IgD-negative memory B cell (primary cell): ENCODE data around the gene MAP2K6. TPM values are rescaled to one million over a fixed set of nuclear protein-coding genes. Genes with fewer than 3 reads are reported as not detected.
A peak's percentile ranks its signal among the peaks of the same experiment; 100 is the strongest.

ENCODE experiments used
- H3K27ac Mint-ChIP-seq, 3 donors: one replicate each; pipeline ENCODE4 v1.8.0; 2020 to 2022; ENCODE audit warnings: mild to moderate bottlenecking in 3 of 3, mixed read lengths in 3 of 3, moderate library complexity in 1 of 3
- H3K27me3 Mint-ChIP-seq: one replicate; pipeline ENCODE4 v1.8.0; 2021; ENCODE audit warnings: mixed read lengths
- H3K36me3 Mint-ChIP-seq: one replicate; pipeline ENCODE4 v1.8.0; 2020; ENCODE audit warnings: mild to moderate bottlenecking, mixed read lengths
- H3K4me1 Mint-ChIP-seq, 3 donors: one replicate each; pipeline ENCODE4 v1.8.0; 2020 to 2022; ENCODE audit warnings: mixed read lengths in 3 of 3, mild to moderate bottlenecking in 1 of 3
- H3K4me3 Mint-ChIP-seq, 4 donors: one replicate each; pipeline ENCODE4 v1.8.0; 2020 to 2022; ENCODE audit warnings: mild to moderate bottlenecking in 4 of 4, mixed read lengths in 4 of 4, moderate library complexity in 3 of 4
- H3K9me3 Mint-ChIP-seq, 3 donors: one replicate each; pipeline ENCODE4 v1.8.0; 2020 to 2021; ENCODE audit warnings: mixed read lengths in 3 of 3, mild to moderate bottlenecking in 1 of 3
- polyA plus RNA-seq: library from polyadenylated mRNA; unstranded; fragments of 300-500 nt; fragmentation: Illumina TruSeq; gene quantifications from one replicate; pipeline ENCODE4 v1.2.3, GENCODE V29; 2021

The MAP2K6 gene
- polyA plus RNA-seq, 1 donor from 2014 or later, result 7.5 TPM

- Mint-ChIP-seq H3K27ac (no peak overlapping the region), H3K9me3 (no peaks in the 10 kb centered on the region), H3K27me3 (no peaks in the 10 kb centered on the region), H3K4me1 (no peaks in the 10 kb centered on the region), H3K36me3 (peaks cover 29% of the 10 kb centered on the region), H3K4me3 (no peak overlapping the region)
These were observed 124.8 kb downstream of the MAP2K6 start for GRCh38 chr17:69539274-69539673.

DNA sequence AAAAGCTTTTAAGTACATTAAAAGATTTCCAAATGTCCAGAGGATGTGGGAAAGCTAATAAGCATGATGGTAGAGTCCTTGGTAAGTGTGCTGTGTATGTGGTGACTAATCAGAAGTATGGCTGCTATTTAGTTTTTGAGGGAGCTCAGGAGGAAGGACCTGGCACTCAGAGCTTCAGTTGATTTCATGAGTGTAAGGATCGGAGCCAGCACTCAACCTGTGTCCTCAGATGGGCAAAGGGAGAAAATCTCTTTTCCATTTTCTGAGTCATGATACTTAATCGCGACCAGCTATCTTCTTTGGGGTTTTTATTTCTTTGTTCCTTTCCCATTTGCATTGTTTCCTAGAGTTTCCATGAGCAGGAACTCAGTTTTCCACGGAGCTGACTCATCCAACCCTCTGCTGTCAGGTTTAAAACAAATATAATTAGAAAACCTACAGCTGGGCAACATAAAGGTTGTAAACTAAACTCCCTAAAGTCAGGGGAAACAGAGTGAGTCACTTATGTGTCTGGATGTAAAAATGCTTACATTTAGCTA is 125.4 kb downstream of the MAP2K6 start:
- Mint-ChIP-seq H3K27me3 (no peaks in the 10 kb centered on the region), H3K9me3 (no peaks in the 10 kb centered on the region), H3K4me1 (no peaks in the 10 kb centered on the region), H3K4me3 (peak overlapping the region in 1 of 4 donors; percentile 63), H3K27ac (no peak overlapping the region), H3K36me3 (peaks cover 26% of the 10 kb centered on the region)

- Mint-ChIP-seq H3K4me1 (no peaks in the 10 kb centered on the region), H3K27me3 (no peaks in the 10 kb centered on the region), H3K27ac (no peak overlapping the region), H3K9me3 (no peaks in the 10 kb centered on the region), H3K4me3 (no peak overlapping the region), H3K36me3 (peaks cover 26% of the 10 kb centered on the region)
These were observed 125.9 kb downstream of the MAP2K6 start for GRCh38 chr17:69540356-69540755.

- Mint-ChIP-seq H3K27me3 (no peaks in the 10 kb centered on the region), H3K4me3 (no peak overlapping the region), H3K36me3 (peaks cover 12% of the 10 kb centered on the region), H3K4me1 (peaks cover 0 to 4% (median 3%) of the 10 kb centered on the region in 3 donors), H3K27ac (no peak overlapping the region), H3K9me3 (no peaks in the 10 kb centered on the region)
These were observed 132.7 kb downstream of the MAP2K6 start for GRCh38 chr17:69547230-69547629.

DNA sequence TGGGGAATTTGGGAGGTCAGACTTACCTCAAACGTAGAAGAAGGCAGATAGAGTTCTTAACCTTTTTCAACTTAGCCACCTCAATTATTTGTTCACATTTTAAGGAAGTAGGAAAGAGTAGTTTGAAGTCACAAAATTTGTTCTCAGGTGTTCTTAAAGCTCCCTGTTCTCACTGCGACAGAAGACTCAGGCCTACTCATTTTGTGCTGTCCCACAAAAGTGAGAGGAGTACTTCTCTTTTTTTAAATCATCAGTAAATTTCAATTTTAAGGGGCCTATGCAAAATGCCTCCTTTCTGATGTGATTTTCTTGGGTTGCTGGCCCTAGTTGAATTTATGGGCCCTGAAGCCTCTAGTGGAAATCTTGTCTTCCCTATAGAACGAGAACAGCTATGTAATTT is 133.4 kb downstream of the MAP2K6 start:
- no peaks in the 10 kb centered on the region for H3K9me3 Mint-ChIP-seq
- peaks cover 2 to 4% (median 3%) of the 10 kb centered on the region in 3 donors for H3K4me1 Mint-ChIP-seq
- peaks cover 7% of the 10 kb centered on the region for H3K36me3 Mint-ChIP-seq
- H3K4me3 Mint-ChIP-seq, result no peak overlapping the region
- H3K27me3 Mint-ChIP-seq, result no peaks in the 10 kb centered on the region
- H3K27ac Mint-ChIP-seq, result no peak overlapping the region

DNA sequence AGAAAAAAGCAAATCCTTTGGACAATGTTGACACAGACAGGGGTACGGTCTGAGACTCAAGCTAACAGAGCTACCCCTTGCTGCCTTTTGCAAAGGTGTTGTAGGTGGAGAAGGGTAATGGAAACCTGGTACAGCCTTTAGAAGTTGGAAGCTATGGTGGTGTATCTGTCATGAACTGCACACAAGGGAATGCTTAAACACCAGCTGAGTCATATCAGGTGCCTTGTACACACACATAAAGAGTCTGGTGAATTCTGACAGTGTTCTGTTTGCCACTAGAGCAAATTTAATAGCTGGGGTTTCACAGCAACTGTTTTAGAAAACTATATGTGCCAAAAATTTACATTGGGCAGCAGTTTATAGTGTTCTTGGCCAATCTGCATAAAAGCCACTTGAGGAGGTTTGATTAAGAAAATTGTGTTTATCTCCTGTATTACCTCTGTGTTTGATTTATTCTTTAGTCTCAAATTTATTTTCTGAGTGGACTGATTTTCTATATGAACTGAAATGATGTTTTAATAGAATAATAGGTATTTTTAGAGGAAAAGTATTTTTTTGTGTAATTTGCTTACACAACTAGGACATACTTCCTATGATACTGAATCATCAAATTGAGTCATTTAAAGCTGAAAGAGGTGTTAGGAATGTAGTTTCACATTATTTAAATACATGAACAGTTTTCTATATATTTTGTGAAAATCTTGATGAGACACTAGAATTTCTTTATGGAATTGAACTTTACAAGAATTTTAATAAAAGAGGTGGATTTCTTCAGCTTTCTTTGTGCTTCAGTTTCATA is 136.9 kb downstream of the MAP2K6 start:
- H3K27ac Mint-ChIP-seq, result no peak overlapping the region
- no peak overlapping the region for H3K4me3 Mint-ChIP-seq
- peaks cover 12% of the 10 kb centered on the region for H3K36me3 Mint-ChIP-seq
- H3K4me1 Mint-ChIP-seq, result peaks cover 4 to 9% (median 7%) of the 10 kb centered on the region in 3 donors
- no peaks in the 10 kb centered on the region for H3K9me3 Mint-ChIP-seq
- no peaks in the 10 kb centered on the region for H3K27me3 Mint-ChIP-seq

GRCh38 chr17:69552986-69553667 is 138.6 kb downstream of the MAP2K6 start:
- Mint-ChIP-seq H3K9me3 (no peaks in the 10 kb centered on the region), H3K27me3 (no peaks in the 10 kb centered on the region), H3K4me1 (peaks cover 4 to 7% (median 6%) of the 10 kb centered on the region in 3 donors), H3K27ac (no peak overlapping the region), H3K36me3 (peaks cover 12% of the 10 kb centered on the region), H3K4me3 (no peak overlapping the region)

DNA sequence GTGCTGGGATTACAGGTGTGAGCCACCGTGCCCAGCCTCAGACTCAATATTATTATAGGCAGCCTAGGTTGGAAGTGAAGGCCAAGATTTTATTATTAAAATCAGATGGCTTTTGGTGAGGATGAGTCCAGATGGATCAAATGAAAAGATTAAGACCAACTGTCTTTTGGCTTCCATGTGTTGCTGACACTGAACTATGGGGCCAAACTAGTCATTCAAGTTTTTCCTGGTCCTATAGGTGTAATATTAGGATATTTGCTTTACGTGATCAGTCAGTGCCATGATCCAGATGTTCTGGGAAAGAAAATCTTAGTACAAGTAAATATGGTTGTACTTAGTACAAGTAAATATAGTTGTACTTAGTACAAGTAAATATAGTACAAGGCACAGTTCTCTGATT is 140.6 kb downstream of the MAP2K6 start:
- Mint-ChIP-seq H3K27ac (no peak overlapping the region), H3K4me1 (peaks cover 4 to 7% (median 6%) of the 10 kb centered on the region in 3 donors), H3K4me3 (no peak overlapping the region), H3K9me3 (peaks cover 0 to 4% (median 0%) of the 10 kb centered on the region in 3 donors), H3K36me3 (peaks cover 12% of the 10 kb centered on the region), H3K27me3 (no peaks in the 10 kb centered on the region)

DNA sequence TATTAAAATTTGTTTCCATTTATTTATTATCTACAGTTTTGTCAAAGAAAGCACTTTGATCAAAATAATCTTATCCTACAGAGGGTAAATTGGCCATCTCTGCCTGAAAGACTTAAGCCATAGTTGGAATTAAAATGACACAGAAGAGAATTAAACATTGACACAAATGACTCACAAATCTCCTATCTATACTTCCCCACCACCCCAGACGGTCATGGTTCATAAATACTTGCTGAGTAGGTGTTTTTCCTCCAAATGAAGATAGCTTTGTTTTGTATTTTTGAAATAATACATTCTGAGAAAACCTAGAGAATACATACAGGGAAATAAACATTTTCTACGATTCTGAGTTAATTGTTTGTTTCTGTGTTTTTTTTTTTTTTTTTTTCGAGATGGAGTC is 142.8 kb downstream of the MAP2K6 start:
- Mint-ChIP-seq H3K9me3 (peaks cover 0 to 4% (median 0%) of the 10 kb centered on the region in 3 donors), H3K4me1 (peaks cover 0 to 7% (median 6%) of the 10 kb centered on the region in 3 donors), H3K27ac (no peak overlapping the region), H3K27me3 (no peaks in the 10 kb centered on the region), H3K4me3 (no peak overlapping the region), H3K36me3 (peaks cover 10% of the 10 kb centered on the region)

- Mint-ChIP-seq H3K27me3 (no peaks in the 10 kb centered on the region), H3K4me1 (no peaks in the 10 kb centered on the region), H3K9me3 (peaks cover 0 to 4% (median 0%) of the 10 kb centered on the region in 3 donors), H3K36me3 (peaks cover 3% of the 10 kb centered on the region), H3K4me3 (no peak overlapping the region), H3K27ac (no peak overlapping the region)
These were observed 144.3 kb downstream of the MAP2K6 start for GRCh38 chr17:69558796-69559195.

DNA sequence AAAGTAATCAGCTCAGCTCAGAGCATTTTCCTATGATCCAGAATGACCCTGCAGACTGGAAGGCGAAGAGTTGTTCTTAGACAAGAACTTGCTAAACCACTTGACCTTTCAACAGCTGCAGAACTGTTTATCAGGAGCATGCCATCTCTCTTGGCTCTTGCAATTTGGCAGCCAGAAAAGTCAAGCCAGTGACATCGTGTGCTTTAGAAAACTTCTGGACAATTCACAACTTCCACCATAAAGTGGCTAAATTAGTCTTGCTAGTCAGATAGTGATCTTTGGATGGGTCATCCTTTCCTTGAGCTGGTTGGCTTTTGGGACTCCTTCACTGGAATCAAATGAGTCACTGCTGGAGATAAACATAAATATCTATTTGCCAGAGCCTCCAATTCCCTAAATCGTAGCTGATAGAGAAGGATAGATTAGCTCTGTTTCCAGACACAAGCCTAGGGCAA is 146.5 kb downstream of the MAP2K6 start:
- Mint-ChIP-seq H3K27me3 (peaks cover 2% of the 10 kb centered on the region), H3K36me3 (no peaks in the 10 kb centered on the region), H3K9me3 (peaks cover 0 to 4% (median 0%) of the 10 kb centered on the region in 3 donors), H3K4me1 (no peaks in the 10 kb centered on the region), H3K4me3 (no peak overlapping the region), H3K27ac (no peak overlapping the region)

DNA sequence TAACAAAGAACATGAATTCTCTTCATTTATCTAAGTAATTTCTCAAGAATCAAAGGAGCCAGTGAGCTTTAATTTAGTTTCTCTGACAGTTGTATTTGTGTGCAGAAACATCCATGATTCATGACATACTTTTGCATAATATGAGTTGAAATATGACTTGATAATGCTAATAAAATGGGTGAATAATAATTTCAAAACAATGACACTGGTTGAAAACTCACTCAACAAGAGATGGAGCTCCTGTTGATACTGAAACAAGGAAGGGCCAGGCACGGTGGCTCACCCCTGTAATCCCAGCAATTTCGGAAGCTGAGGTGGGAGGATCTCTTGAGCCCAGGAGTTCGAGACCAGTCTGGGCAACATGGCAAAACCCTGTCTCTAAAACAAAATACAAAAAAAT is 147.0 kb downstream of the MAP2K6 start:
- H3K4me1 Mint-ChIP-seq, result no peaks in the 10 kb centered on the region
- H3K4me3 Mint-ChIP-seq, result no peak overlapping the region
- H3K27me3 Mint-ChIP-seq, result peaks cover 2% of the 10 kb centered on the region
- H3K36me3 Mint-ChIP-seq, result no peaks in the 10 kb centered on the region
- H3K27ac Mint-ChIP-seq, result no peak overlapping the region
- H3K9me3 Mint-ChIP-seq, result peaks cover 0 to 4% (median 0%) of the 10 kb centered on the region in 3 donors

DNA sequence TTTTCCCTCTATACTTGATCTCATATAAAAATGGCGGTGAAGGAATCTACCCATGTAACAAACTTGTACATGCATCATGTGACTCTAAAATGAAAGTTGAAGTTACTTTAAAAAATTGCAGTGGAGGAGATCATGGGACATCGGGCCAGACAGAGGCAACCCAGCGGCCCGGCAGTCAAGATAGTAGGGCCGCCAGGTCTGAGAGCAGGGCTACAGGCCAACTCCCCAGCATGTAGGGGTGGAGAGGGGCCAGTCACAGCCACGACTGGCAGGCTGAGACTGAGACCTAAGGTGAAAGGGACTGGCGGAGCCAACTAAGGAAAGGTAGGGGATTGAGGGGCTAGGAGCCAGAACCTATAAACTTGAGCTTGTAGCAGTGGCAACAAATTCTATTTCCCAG is 150.9 kb downstream of the MAP2K6 start:
- no peaks in the 10 kb centered on the region for H3K36me3 Mint-ChIP-seq
- no peak overlapping the region for H3K4me3 Mint-ChIP-seq
- no peaks in the 10 kb centered on the region for H3K9me3 Mint-ChIP-seq
- H3K27ac Mint-ChIP-seq, result no peak overlapping the region
- H3K4me1 Mint-ChIP-seq, result peaks cover 0 to 5% (median 3%) of the 10 kb centered on the region in 3 donors
- H3K27me3 Mint-ChIP-seq, result peaks cover 12% of the 10 kb centered on the region

DNA sequence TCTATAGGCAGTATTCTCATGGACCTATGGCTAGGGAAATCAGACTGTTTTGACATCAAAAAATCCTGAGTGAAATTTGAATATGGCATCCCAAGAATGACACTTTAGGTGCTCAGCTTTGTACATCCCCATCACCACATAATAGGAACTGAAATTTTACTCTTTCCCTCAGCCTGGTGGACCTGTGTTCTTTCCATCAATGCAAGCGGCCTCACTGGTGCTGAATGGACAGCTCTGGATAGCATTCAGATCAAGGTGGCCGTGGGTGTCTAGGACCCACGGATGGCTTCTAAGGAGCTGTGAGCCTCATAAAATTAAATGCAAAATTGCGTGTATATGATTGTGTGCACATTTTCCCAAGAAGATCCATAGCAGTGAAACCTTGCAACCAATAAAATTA is 152.6 kb downstream of the MAP2K6 start:
- Mint-ChIP-seq H3K27me3 (peaks cover 12% of the 10 kb centered on the region), H3K36me3 (no peaks in the 10 kb centered on the region)

DNA sequence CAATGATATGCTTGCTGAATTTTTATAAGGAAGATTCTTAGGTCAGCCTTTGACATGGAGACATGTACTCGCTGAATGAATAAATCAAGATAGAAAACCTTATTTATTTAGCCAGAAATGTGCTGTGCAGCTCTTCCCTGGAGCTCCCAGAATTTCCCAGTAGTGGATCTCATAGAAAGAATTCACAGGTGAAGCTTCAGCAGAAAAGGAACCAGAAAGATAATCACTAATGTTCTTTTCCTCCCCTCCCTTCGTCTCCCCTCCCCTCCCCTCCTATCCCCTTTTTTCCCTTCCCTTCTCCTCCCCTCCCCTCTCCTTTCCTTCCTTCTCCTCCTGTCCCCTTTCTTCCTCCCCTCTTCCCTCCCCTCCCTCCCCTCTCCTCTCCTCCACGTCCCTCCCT is 158.2 kb downstream of the MAP2K6 start:
- H3K27me3 Mint-ChIP-seq, result peaks cover 10% of the 10 kb centered on the region
- H3K27ac Mint-ChIP-seq, result no peak overlapping the region
- H3K36me3 Mint-ChIP-seq, result no peaks in the 10 kb centered on the region
- H3K4me3 Mint-ChIP-seq, result no peak overlapping the region
- H3K4me1 Mint-ChIP-seq, result peaks cover 0 to 5% (median 3%) of the 10 kb centered on the region in 3 donors
- H3K9me3 Mint-ChIP-seq, result no peaks in the 10 kb centered on the region

More for the DNA sequence above, 152.6 kb downstream of the MAP2K6 start:
- Mint-ChIP-seq H3K4me3 (no peak overlapping the region), H3K9me3 (no peaks in the 10 kb centered on the region), H3K27ac (no peak overlapping the region), H3K4me1 (peaks cover 0 to 5% (median 3%) of the 10 kb centered on the region in 3 donors)
